Kidney epithelial cell (primary cell): ENCODE measurements around the gene AMTN. TPM values are rescaled to one million over a fixed set of nuclear protein-coding genes. Genes with fewer than 3 reads are reported as not detected.
A peak's percentile ranks its signal among the peaks of the same experiment; 100 is the strongest.

ENCODE experiments used
- DNase-seq: peaks from one replicate; pipeline ENCODE4 v3.0.0-alpha.2; 2010; ENCODE audit warnings: low read depth
- H3K27me3 ChIP-seq: 2 replicates; pipeline ENCODE4 v1.6.0; 2011; ENCODE audit warnings: low read length; ENCODE audit not compliant: control insufficient read depth, insufficient read depth
- H3K36me3 ChIP-seq: 2 replicates; pipeline ENCODE4 v1.5.1; 2011; ENCODE audit warnings: low read length; ENCODE audit not compliant: control insufficient read depth, insufficient read depth
- H3K4me3 ChIP-seq: 2 replicates; pipeline ENCODE4 v1.5.1; 2011; ENCODE audit warnings: low read depth, mild to moderate bottlenecking, control low read depth, low read length
- CTCF ChIP-seq: IDR thresholded peaks from 2 replicates; pipeline ENCODE4 v1.5.1; 2011; ENCODE audit warnings: mild to moderate bottlenecking, moderate library complexity, low read length, control low read depth, inconsistent platforms; ENCODE audit not compliant: insufficient read depth, poor library complexity, severe bottlenecking
- total RNA-seq: library from RNA; depleted of rRNA; stranded (reverse); fragments of >200 nt; gene quantifications from 2 replicates; pipeline ENCODE4 v1.2.3, GENCODE V29; 2015

The AMTN gene
- total RNA-seq, 1 donor from 2014 or later: not detected

- no peak overlapping the region for H3K4me3 ChIP-seq
- peak; percentile 99 for TF ChIP-seq CTCF
- H3K36me3 ChIP-seq: no peaks in the 10 kb centered on the region
- H3K27me3 ChIP-seq: no peaks in the 10 kb centered on the region
- no peak for DNase-seq
These were observed 13.1 kb upstream of the AMTN start for GRCh38 chr4:70505151-70505748.

- no peak for DNase-seq
- no peak for TF ChIP-seq CTCF
These were observed 9.6 kb upstream of the AMTN start for GRCh38 chr4:70508801-70509200.

GRCh38 chr4:70511365-70511764 is 7.0 kb upstream of the AMTN start:
- Histone ChIP-seq H3K36me3 (no peaks in the 10 kb centered on the region), H3K27me3 (no peaks in the 10 kb centered on the region), H3K4me3 (no peak overlapping the region)
- no peak for TF ChIP-seq CTCF
- DNase-seq: no peak

More at GRCh38 chr4:70508801-70509200, 9.6 kb upstream of the AMTN start:
- Histone ChIP-seq H3K4me3 (no peak overlapping the region), H3K36me3 (no peaks in the 10 kb centered on the region), H3K27me3 (no peaks in the 10 kb centered on the region)

- DNase-seq: no peak
- H3K36me3 ChIP-seq: no peaks in the 10 kb centered on the region
These were observed 2.8 kb upstream of the AMTN start for GRCh38 chr4:70515367-70516250.

GRCh38 chr4:70518716-70519115 is 347 bp downstream of the AMTN start:
- Histone ChIP-seq H3K27me3 (no peaks in the 10 kb centered on the region), H3K4me3 (no peak overlapping the region), H3K36me3 (no peaks in the 10 kb centered on the region)
- no peak for DNase-seq
- TF ChIP-seq CTCF: no peak

More at GRCh38 chr4:70515367-70516250, 2.8 kb upstream of the AMTN start:
- no peak for TF ChIP-seq CTCF
- H3K27me3 ChIP-seq: no peaks in the 10 kb centered on the region
- no peak overlapping the region for H3K4me3 ChIP-seq
